ENCODE measurements around the gene ZDHHC9.

ZDHHC9 gene

GRCh38 chrX:129768186-129768585 is 75.5 kb downstream of the ZDHHC9 start:
- Histone ChIP-seq H3K27me3 (no peaks in the 10 kb centered on the region), H3K4me1 (no peaks in the 10 kb centered on the region), H3K36me3 (no peaks in the 10 kb centered on the region), H3K9me3 (no peaks in the 10 kb centered on the region), H3K4me3 (ENCODE audit: low read depth, low read length) (no peak overlapping the region)
- DNase-seq: no peak
- TF ChIP-seq CTCF (IDR thresholded peaks at IDR 0.05; ENCODE audit: low read depth, low read length): no peak

- H3K36me3 ChIP-seq: no peaks in the 10 kb centered on the region
- no peaks in the 10 kb centered on the region for H3K27me3 ChIP-seq
- no peaks in the 10 kb centered on the region for H3K4me1 ChIP-seq
- no peaks in the 10 kb centered on the region for H3K9me3 ChIP-seq
- H3K4me3 ChIP-seq (ENCODE audit: low read depth, low read length): no peak overlapping the region
- no peak for TF ChIP-seq CTCF (IDR thresholded peaks at IDR 0.05; ENCODE audit: low read depth, low read length)
- no peak for DNase-seq
Measured at GRCh38 chrX:129763666-129764065, 80.0 kb downstream of the ZDHHC9 start.

- Histone ChIP-seq H3K4me3 (ENCODE audit: low read depth, low read length) (no peak overlapping the region), H3K36me3 (no peaks in the 10 kb centered on the region), H3K27me3 (no peaks in the 10 kb centered on the region), H3K4me1 (no peaks in the 10 kb centered on the region), H3K9me3 (no peaks in the 10 kb centered on the region)
- no peak for DNase-seq
- no peak for TF ChIP-seq CTCF (IDR thresholded peaks at IDR 0.05; ENCODE audit: low read depth, low read length)
Measured at GRCh38 chrX:129762448-129762847, 81.2 kb downstream of the ZDHHC9 start.

- no peak for TF ChIP-seq CTCF (IDR thresholded peaks at IDR 0.05; ENCODE audit: low read depth, low read length)
- Histone ChIP-seq H3K4me3 (ENCODE audit: low read depth, low read length) (no peak overlapping the region), H3K36me3 (no peaks in the 10 kb centered on the region), H3K9me3 (no peaks in the 10 kb centered on the region), H3K27me3 (no peaks in the 10 kb centered on the region), H3K4me1 (no peaks in the 10 kb centered on the region)
- DNase-seq: no peak
Measured at GRCh38 chrX:129761596-129761995, 82.1 kb downstream of the ZDHHC9 start.

GRCh38 chrX:129760981-129761380 is 82.7 kb downstream of the ZDHHC9 start:
- Histone ChIP-seq H3K27me3 (no peaks in the 10 kb centered on the region), H3K4me1 (no peaks in the 10 kb centered on the region), H3K36me3 (no peaks in the 10 kb centered on the region), H3K9me3 (no peaks in the 10 kb centered on the region), H3K4me3 (ENCODE audit: low read depth, low read length) (no peak overlapping the region)
- no peak for TF ChIP-seq CTCF (IDR thresholded peaks at IDR 0.05; ENCODE audit: low read depth, low read length)
- DNase-seq: no peak

- Histone ChIP-seq H3K27me3 (no peaks in the 10 kb centered on the region), H3K4me3 (ENCODE audit: low read depth, low read length) (no peak overlapping the region), H3K36me3 (no peaks in the 10 kb centered on the region), H3K9me3 (no peaks in the 10 kb centered on the region), H3K4me1 (no peaks in the 10 kb centered on the region)
- no peak for DNase-seq
- TF ChIP-seq CTCF (IDR thresholded peaks at IDR 0.05; ENCODE audit: low read depth, low read length): no peak
Measured at GRCh38 chrX:129760155-129760554, 83.5 kb downstream of the ZDHHC9 start.

All from BE2C (cell line).